Right ventricle myocardium superior (tissue), 1 donor: ENCODE results near the gene SIMC1. TPM values are rescaled to one million over a fixed set of nuclear protein-coding genes. Genes with fewer than 3 reads are reported as not detected.

ENCODE experiments used
- ATAC-seq: fragments of 200-7000 bp; cut with Tn5 transposase; one replicate; pipeline ENCODE4 v1.9.1; 2020; ENCODE audit warnings: mild to moderate bottlenecking; ENCODE audit not compliant: poor library complexity
- DNase-seq: peaks from one replicate; pipeline ENCODE4 v3.0.0-alpha.2; 2020
- intact Hi-C: fragments of 100-400 bp; cut with DNase I; formaldehyde crosslinking; loops from one replicate; pipeline ENCODE4 v1.11.2; 2022
- total RNA-seq: library from RNA; stranded (reverse); fragmentation: NEBNext Ultra II Directional; extraction: Animal tissue kit (Norgen Biotek cat#: 25700); gene quantifications from one replicate; pipeline ENCODE4 v1.2.1, GENCODE V29; 2021
- donor health status: DM: no; HTN: yes; CAD: no; lungs with severe emphysema.

SIMC1 gene
- total RNA-seq, 1 donor from 2014 or later: 3.6 TPM

- ATAC-seq: no peak
- intact Hi-C loops: no loop called here
- no peak for DNase-seq
Measured at GRCh38 chr5:176352116-176352878, 114.1 kb downstream of the SIMC1 start.

GRCh38 chr5:176353533-176353932 lies 115.3 kb downstream of the SIMC1 start:
- intact Hi-C loops: no loop called here
- DNase-seq (no peak), ATAC-seq (no peak)

GRCh38 chr5:176355400-176356178 lies 117.4 kb downstream of the SIMC1 start:
- intact Hi-C loops: no loop called here
- ATAC-seq (no peak), DNase-seq (no peak)

- DNase-seq: no peak
- ATAC-seq: no peak
- intact Hi-C loops: no loop called here
Measured at GRCh38 chr5:176356179-176356566, 117.9 kb downstream of the SIMC1 start.

- intact Hi-C loops: no loop called here
- ATAC-seq (no peak), DNase-seq (no peak)
Measured at GRCh38 chr5:176359658-176360057, 121.4 kb downstream of the SIMC1 start.

GRCh38 chr5:176360894-176361436 lies 122.7 kb downstream of the SIMC1 start:
- intact Hi-C loops: no loop called here
- peak; percentile 6 for ATAC-seq
- no peak for DNase-seq

GRCh38 chr5:176361437-176362232 lies 123.4 kb downstream of the SIMC1 start, which contains the start of gene KIAA1191:
Gene KIAA1191 (minus strand): TSS chr5:176361764. CDS start chr5:176359508, 2,256 bp downstream.
- intact Hi-C loops: no loop called here
- DNase-seq: peak; percentile 98
- ATAC-seq: peak; percentile 97

GRCh38 chr5:176362233-176362490 lies 123.9 kb downstream of the SIMC1 start:
- intact Hi-C loops: no loop called here
- ATAC-seq: no peak
- DNase-seq: no peak

- no peak for ATAC-seq
- DNase-seq: no peak
- intact Hi-C loops: no loop called here
Measured at GRCh38 chr5:176364765-176365350, 126.6 kb downstream of the SIMC1 start.

- intact Hi-C loops: no loop called here
- ATAC-seq (peak; percentile 52), DNase-seq (peak; percentile 77)
Measured at GRCh38 chr5:176365351-176366231, 127.4 kb downstream of the SIMC1 start, which contains the start of gene ARL10. Gene ARL10 (plus strand): TSS chr5:176365487. CDS start chr5:176365564, 77 bp downstream.

GRCh38 chr5:176366232-176366894 lies 128.1 kb downstream of the SIMC1 start:
- ATAC-seq (no peak), DNase-seq (no peak)
- intact Hi-C loops: no loop called here

GRCh38 chr5:176368726-176369125 lies 130.5 kb downstream of the SIMC1 start:
- intact Hi-C loops: no loop called here
- ATAC-seq (no peak), DNase-seq (no peak)

- DNase-seq: no peak
- intact Hi-C loops: no loop called here
- peak; percentile 6 for ATAC-seq
Measured at GRCh38 chr5:176369934-176370711, 131.9 kb downstream of the SIMC1 start.

GRCh38 chr5:176371621-176372539 lies 133.7 kb downstream of the SIMC1 start:
- DNase-seq (no peak), ATAC-seq (peak; percentile 21)
- intact Hi-C loops: no loop called here

GRCh38 chr5:176373100-176373818 lies 135.0 kb downstream of the SIMC1 start:
- ATAC-seq (peak; percentile 74), DNase-seq (no peak)
- intact Hi-C loops: no loop called here
